Measurements from ENCODE around the gene CFAP100.

The CFAP100 gene

DNA sequence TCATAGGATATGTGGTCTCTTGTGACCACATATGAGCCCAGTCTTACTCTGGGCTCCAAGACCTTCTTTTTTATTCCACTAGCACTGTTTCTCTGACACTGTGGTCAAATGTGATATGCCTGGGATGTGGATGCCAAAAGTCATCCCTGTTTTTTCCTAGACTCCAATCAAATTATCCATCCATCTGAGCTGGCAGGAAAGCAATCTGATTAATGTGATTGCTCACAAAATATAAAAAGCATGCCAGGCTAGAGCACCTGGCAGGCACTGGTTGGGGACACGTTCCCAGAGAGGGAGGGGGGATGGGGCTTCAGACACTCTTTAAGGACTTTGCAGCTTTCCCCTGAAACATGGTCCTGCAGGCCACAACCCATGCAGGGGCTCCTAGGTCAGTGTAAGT, 3.1 kb upstream of the CFAP100 start:
- Histone ChIP-seq H3K4me3 (ENCODE audit: low read depth, low read length, poor library complexity, severe bottlenecking) (no peak overlapping the region), H3K9me3 (ENCODE audit: low read length) (no peaks in the 10 kb centered on the region), H3K4me2 (ENCODE audit: low read length) (no peak overlapping the region), H3F3A (ENCODE audit: insufficient read depth, low read length) (no peaks in the 10 kb centered on the region), H2AFZ (ENCODE audit: low read length) (no peak overlapping the region), H3K79me2 (ENCODE audit: insufficient read depth, low read length) (no peaks in the 10 kb centered on the region), H3K27me3 (ENCODE audit: insufficient read depth, low read length) (no peaks in the 10 kb centered on the region), H3K9ac (ENCODE audit: low read length) (no peak overlapping the region), H3K36me3 (ENCODE audit: insufficient read depth, low read length) (no peaks in the 10 kb centered on the region), H3K4me1 (ENCODE audit: insufficient read depth, low read length, severe bottlenecking) (no peaks in the 10 kb centered on the region), H4K20me1 (ENCODE audit: insufficient read depth, low read length) (no peaks in the 10 kb centered on the region), H3K27ac (ENCODE audit: low read depth, low read length, poor library complexity, severe bottlenecking) (no peak overlapping the region), H3K9me2 (ENCODE audit: low read depth, low read length) (no peaks in the 10 kb centered on the region)
- TF ChIP-seq, protein P1, sequence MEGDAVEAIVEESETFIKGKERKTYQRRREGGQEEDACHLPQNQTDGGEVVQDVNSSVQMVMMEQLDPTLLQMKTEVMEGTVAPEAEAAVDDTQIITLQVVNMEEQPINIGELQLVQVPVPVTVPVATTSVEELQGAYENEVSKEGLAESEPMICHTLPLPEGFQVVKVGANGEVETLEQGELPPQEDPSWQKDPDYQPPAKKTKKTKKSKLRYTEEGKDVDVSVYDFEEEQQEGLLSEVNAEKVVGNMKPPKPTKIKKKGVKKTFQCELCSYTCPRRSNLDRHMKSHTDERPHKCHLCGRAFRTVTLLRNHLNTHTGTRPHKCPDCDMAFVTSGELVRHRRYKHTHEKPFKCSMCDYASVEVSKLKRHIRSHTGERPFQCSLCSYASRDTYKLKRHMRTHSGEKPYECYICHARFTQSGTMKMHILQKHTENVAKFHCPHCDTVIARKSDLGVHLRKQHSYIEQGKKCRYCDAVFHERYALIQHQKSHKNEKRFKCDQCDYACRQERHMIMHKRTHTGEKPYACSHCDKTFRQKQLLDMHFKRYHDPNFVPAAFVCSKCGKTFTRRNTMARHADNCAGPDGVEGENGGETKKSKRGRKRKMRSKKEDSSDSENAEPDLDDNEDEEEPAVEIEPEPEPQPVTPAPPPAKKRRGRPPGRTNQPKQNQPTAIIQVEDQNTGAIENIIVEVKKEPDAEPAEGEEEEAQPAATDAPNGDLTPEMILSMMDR (IDR thresholded peaks at IDR 0.05; ENCODE audit: low read length) = no peak
- TF ChIP-seq EZH2 (IDR thresholded peaks at IDR 0.05; ENCODE audit: borderline replicate concordance, low read length) = no peak

DNA sequence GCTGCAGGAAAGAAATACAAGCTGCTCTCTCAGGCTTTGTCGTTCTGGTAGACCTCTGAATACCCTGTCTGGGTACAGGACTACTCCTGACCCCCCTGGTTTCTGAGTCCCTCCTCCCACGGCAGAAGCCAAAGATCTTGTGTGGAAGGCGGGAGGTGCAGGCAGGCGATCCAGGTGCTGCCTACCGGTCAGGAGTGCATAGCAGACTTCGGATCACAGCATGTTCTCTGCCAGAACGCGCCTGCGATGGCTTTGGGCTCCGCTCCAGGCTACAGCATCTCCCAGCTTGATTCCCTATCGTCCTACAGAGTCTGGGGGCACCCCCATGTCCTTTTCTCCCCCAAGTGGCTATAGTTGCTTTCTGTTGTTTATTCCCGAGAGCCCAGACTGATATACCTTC, 2.5 kb upstream of the CFAP100 start:
- no peaks in the 10 kb centered on the region for H3K4me1 ChIP-seq (ENCODE audit: insufficient read depth, low read length, severe bottlenecking)
- H3K4me3 ChIP-seq (ENCODE audit: low read depth, low read length, poor library complexity, severe bottlenecking) = no peak overlapping the region
- no peak overlapping the region for H3K4me2 ChIP-seq (ENCODE audit: low read length)
- H3K36me3 ChIP-seq (ENCODE audit: insufficient read depth, low read length) = no peaks in the 10 kb centered on the region
- no peak overlapping the region for H3K9ac ChIP-seq (ENCODE audit: low read length)
- no peak overlapping the region for H3K27ac ChIP-seq (ENCODE audit: low read depth, low read length, poor library complexity, severe bottlenecking)
- no peaks in the 10 kb centered on the region for H3K79me2 ChIP-seq (ENCODE audit: insufficient read depth, low read length)
- H4K20me1 ChIP-seq (ENCODE audit: insufficient read depth, low read length) = no peaks in the 10 kb centered on the region
- no peaks in the 10 kb centered on the region for H3F3A ChIP-seq (ENCODE audit: insufficient read depth, low read length)
- TF ChIP-seq EZH2 (IDR thresholded peaks at IDR 0.05; ENCODE audit: borderline replicate concordance, low read length) = no peak
- TF ChIP-seq, protein P1 (IDR thresholded peaks at IDR 0.05; ENCODE audit: low read length) = no peak
- H3K9me2 ChIP-seq (ENCODE audit: low read depth, low read length) = no peaks in the 10 kb centered on the region
- no peaks in the 10 kb centered on the region for H3K27me3 ChIP-seq (ENCODE audit: insufficient read depth, low read length)
- H2AFZ ChIP-seq (ENCODE audit: low read length) = no peak overlapping the region
- H3K9me3 ChIP-seq (ENCODE audit: low read length) = no peaks in the 10 kb centered on the region

GRCh38 chr3:126393563-126393962, 1.1 kb upstream of the CFAP100 start:
- Histone ChIP-seq H3K27me3 (ENCODE audit: insufficient read depth, low read length) (no peaks in the 10 kb centered on the region), H3K4me3 (ENCODE audit: low read depth, low read length, poor library complexity, severe bottlenecking) (no peak overlapping the region), H2AFZ (ENCODE audit: low read length) (no peak overlapping the region), H3K27ac (ENCODE audit: low read depth, low read length, poor library complexity, severe bottlenecking) (no peak overlapping the region), H3K79me2 (ENCODE audit: insufficient read depth, low read length) (no peaks in the 10 kb centered on the region), H3K36me3 (ENCODE audit: insufficient read depth, low read length) (no peaks in the 10 kb centered on the region), H3K9me3 (ENCODE audit: low read length) (no peaks in the 10 kb centered on the region), H3K4me1 (ENCODE audit: insufficient read depth, low read length, severe bottlenecking) (no peaks in the 10 kb centered on the region), H3F3A (ENCODE audit: insufficient read depth, low read length) (no peaks in the 10 kb centered on the region), H3K9ac (ENCODE audit: low read length) (no peak overlapping the region), H3K9me2 (ENCODE audit: low read depth, low read length) (no peaks in the 10 kb centered on the region), H3K4me2 (ENCODE audit: low read length) (no peak overlapping the region), H4K20me1 (ENCODE audit: insufficient read depth, low read length) (no peaks in the 10 kb centered on the region)
- TF ChIP-seq, protein P1 (IDR thresholded peaks at IDR 0.05; ENCODE audit: low read length) = no peak
- no peak for TF ChIP-seq EZH2 (IDR thresholded peaks at IDR 0.05; ENCODE audit: borderline replicate concordance, low read length)

Measured in OCI-LY1 (cell line).